HCT116 (cell line): ENCODE measurements around the gene TXLNG.

Experiments used
- CEBPB ChIP-seq: IDR thresholded peaks from 2 replicates; pipeline ENCODE4 v1.6.1; 2012; ENCODE audit warnings: low read depth
- TF ChIP-seq, protein P1 (sequence below): IDR thresholded peaks from 2 replicates; pipeline ENCODE4 v1.6.1; 2012; ENCODE audit warnings: low read depth

- TF ChIP-seq, protein P1, sequence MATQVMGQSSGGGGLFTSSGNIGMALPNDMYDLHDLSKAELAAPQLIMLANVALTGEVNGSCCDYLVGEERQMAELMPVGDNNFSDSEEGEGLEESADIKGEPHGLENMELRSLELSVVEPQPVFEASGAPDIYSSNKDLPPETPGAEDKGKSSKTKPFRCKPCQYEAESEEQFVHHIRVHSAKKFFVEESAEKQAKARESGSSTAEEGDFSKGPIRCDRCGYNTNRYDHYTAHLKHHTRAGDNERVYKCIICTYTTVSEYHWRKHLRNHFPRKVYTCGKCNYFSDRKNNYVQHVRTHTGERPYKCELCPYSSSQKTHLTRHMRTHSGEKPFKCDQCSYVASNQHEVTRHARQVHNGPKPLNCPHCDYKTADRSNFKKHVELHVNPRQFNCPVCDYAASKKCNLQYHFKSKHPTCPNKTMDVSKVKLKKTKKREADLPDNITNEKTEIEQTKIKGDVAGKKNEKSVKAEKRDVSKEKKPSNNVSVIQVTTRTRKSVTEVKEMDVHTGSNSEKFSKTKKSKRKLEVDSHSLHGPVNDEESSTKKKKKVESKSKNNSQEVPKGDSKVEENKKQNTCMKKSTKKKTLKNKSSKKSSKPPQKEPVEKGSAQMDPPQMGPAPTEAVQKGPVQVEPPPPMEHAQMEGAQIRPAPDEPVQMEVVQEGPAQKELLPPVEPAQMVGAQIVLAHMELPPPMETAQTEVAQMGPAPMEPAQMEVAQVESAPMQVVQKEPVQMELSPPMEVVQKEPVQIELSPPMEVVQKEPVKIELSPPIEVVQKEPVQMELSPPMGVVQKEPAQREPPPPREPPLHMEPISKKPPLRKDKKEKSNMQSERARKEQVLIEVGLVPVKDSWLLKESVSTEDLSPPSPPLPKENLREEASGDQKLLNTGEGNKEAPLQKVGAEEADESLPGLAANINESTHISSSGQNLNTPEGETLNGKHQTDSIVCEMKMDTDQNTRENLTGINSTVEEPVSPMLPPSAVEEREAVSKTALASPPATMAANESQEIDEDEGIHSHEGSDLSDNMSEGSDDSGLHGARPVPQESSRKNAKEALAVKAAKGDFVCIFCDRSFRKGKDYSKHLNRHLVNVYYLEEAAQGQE, result no peak
- no peak for TF ChIP-seq CEBPB
Observed at GRCh38 chrX:16762579-16762978, 23.7 kb upstream of the TXLNG start.
